Erythroblast (primary cell): ENCODE results near the gene FOXA1.

Experiments
- GATA1 ChIP-seq: IDR thresholded peaks from 2 replicates; pipeline ENCODE4 v1.6.1; 2011; ENCODE audit warnings: low read depth, mild to moderate bottlenecking, control low read depth, low read length, moderate library complexity
- POLR2A ChIP-seq: IDR thresholded peaks from 2 replicates; pipeline ENCODE4 v1.6.1; 2011; ENCODE audit warnings: mild to moderate bottlenecking, low read length

GRCh38 chr14:37638599-37638998 lies 43.5 kb upstream of the FOXA1 start:
- TF ChIP-seq POLR2A = no peak
- no peak for TF ChIP-seq GATA1
